HCT116 (cell line): ENCODE data around the gene MALRD1. TPM values are rescaled to one million over a fixed set of nuclear protein-coding genes. Genes with fewer than 3 reads are reported as not detected.

Experiments
- ATAC-seq: fragments of 200-7000 bp; cut with Tn5 transposase; 2 replicates; pipeline ENCODE4 v1.9.1; 2020; ENCODE audit warnings: mild to moderate bottlenecking, moderate library complexity
- BruUV-seq: library from RNA; stranded (reverse); fragments of 400-500 nt; replicated peaks from 2 replicates; lab custom pipeline; 2021; lab: Mats Ljungman, UMichigan
- CTCF ChIA-PET: fragments of 300-600 bp; sonication (Branson Sonifier 250); formaldehyde crosslinking; loops from one replicate; lab custom pipeline; 2021; ENCODE audit warnings: antibody characterized with exemption; lab: Charles Lee
- POLR2A ChIA-PET: fragments of 300-600, 350-600 bp; sonication (Branson Sonifier 250); formaldehyde crosslinking; loops from one replicate; lab custom pipeline; 2021; ENCODE audit warnings: antibody characterized with exemption; lab: Charles Lee
- RAD21 ChIA-PET, 2 experiments: fragments of 300-600 bp; sonication (Branson Sonifier 250); formaldehyde crosslinking; loops; one replicate each; lab custom pipeline; 2023; ENCODE audit warnings: low total read pairs in 2 of 2; ENCODE audit not compliant: uncharacterized antibody in 2 of 2, unreplicated experiment in 2 of 2, low non-redundant PET in 1 of 2; lab: Charles Lee
- DNase-seq: peaks from one replicate; pipeline ENCODE4 v3.0.0-alpha.2; 2010; ENCODE audit warnings: low read depth, low spot score
- H2AFZ ChIP-seq: fragments of 200-600 bp; shearing (Covaris generic), sonication (generic); 2 replicates; pipeline ENCODE4 v1.6.1; 2017; ENCODE audit warnings: low read depth, mixed run types, mixed read lengths, antibody characterized with exemption, low read length; ENCODE audit not compliant: poor library complexity, severe bottlenecking
- H3K27ac ChIP-seq: 2 replicates; pipeline ENCODE4 v1.5.1; 2012; ENCODE audit warnings: low read depth, low read length
- H3K27me3 ChIP-seq: fragments of 200-600 bp; sonication (generic); 2 replicates; pipeline ENCODE4 v1.6.1; 2016; ENCODE audit warnings: mixed run types, low read length, mixed read lengths; ENCODE audit not compliant: insufficient read depth
- H3K36me3 ChIP-seq, 2 experiments: fragments of 200-500 bp in 1 of 2; fragments of 200-600 bp in 1 of 2; sonication (Bioruptor generic) in 1 of 2; sonication (generic) in 1 of 2; 2 replicates each; pipeline versions ENCODE4 v1.5.1 to v1.6.1; 2014 to 2016; ENCODE audit warnings: low read length in 2 of 2, inconsistent platforms in 1 of 2, mixed read lengths in 1 of 2, mixed run types in 1 of 2; ENCODE audit not compliant: insufficient read depth in 2 of 2, control insufficient read depth in 1 of 2
- H3K4me1 ChIP-seq, 2 experiments: fragments of 200-600 bp in 1 of 2; sonication (generic) in 1 of 2; 2 replicates each; pipeline versions ENCODE4 v1.5.1 to v1.6.1; 2012 to 2017; ENCODE audit warnings: low read length in 2 of 2, inconsistent platforms in 1 of 2, mild to moderate bottlenecking in 1 of 2, mixed read lengths in 1 of 2, mixed run types in 1 of 2, moderate library complexity in 1 of 2; ENCODE audit not compliant: insufficient read depth in 2 of 2, control insufficient read depth in 1 of 2
- H3K4me2 ChIP-seq: fragments of 200-600 bp; sonication (generic); 2 replicates; pipeline ENCODE4 v1.6.1; 2017; ENCODE audit warnings: mixed run types, low read length, mixed read lengths
- H3K4me3 ChIP-seq, 2 experiments: fragments of 200-600 bp in 1 of 2; sonication (generic) in 1 of 2; replicated peaks in 1 of 2; 2 replicates each; pipeline ENCODE4 v1.5.1; 2011 to 2016; ENCODE audit warnings: low read length in 2 of 2, control low read depth in 1 of 2, low read depth in 1 of 2, mild to moderate bottlenecking in 1 of 2, mixed read lengths in 1 of 2, mixed run types in 1 of 2
- H3K79me2 ChIP-seq: fragments of 200-600 bp; sonication (generic); 2 replicates; pipeline ENCODE4 v1.6.1; 2017; ENCODE audit warnings: mild to moderate bottlenecking, mixed run types, low read length, moderate library complexity, mixed read lengths; ENCODE audit not compliant: insufficient read depth
- H3K9ac ChIP-seq: fragments of 200-600 bp; sonication (generic); 2 replicates; pipeline ENCODE4 v1.6.1; 2016; ENCODE audit warnings: low read length, mixed read lengths
- H3K9me2 ChIP-seq: fragments of 200-600 bp; sonication (generic), shearing (Covaris generic); 2 replicates; pipeline ENCODE4 v1.6.1; 2017; ENCODE audit warnings: mixed run types, mild to moderate bottlenecking, moderate library complexity; ENCODE audit not compliant: insufficient read depth
- H3K9me3 ChIP-seq, 2 experiments: fragments of 200-500 bp in 1 of 2; fragments of 200-600 bp in 1 of 2; sonication (Bioruptor generic) in 1 of 2; sonication (generic) in 1 of 2; 2 replicates each; pipeline ENCODE4 v1.6.1; 2014 to 2017; ENCODE audit warnings: low read length in 2 of 2, mixed read lengths in 2 of 2, inconsistent platforms in 1 of 2, low read depth in 1 of 2, mild to moderate bottlenecking in 1 of 2, mixed run types in 1 of 2, moderate library complexity in 1 of 2; ENCODE audit not compliant: control insufficient read depth in 1 of 2, insufficient read depth in 1 of 2
- H4K20me1 ChIP-seq: fragments of 200-600 bp; sonication (generic), shearing (Covaris generic); 2 replicates; pipeline ENCODE4 v1.6.1; 2017; ENCODE audit warnings: mixed run types, mild to moderate bottlenecking, moderate library complexity; ENCODE audit not compliant: insufficient read depth
- CBX3 ChIP-seq: IDR thresholded peaks from 2 replicates; pipeline ENCODE4 v1.6.1; 2012; ENCODE audit warnings: low read depth
- CEBPB ChIP-seq: IDR thresholded peaks from 2 replicates; pipeline ENCODE4 v1.6.1; 2012; ENCODE audit warnings: low read depth
- ELF1 ChIP-seq: IDR thresholded peaks from 2 replicates; pipeline ENCODE4 v1.6.1; 2012; ENCODE audit warnings: low read depth, borderline replicate concordance
- JUND ChIP-seq: IDR thresholded peaks from 2 replicates; pipeline ENCODE4 v1.6.1; 2012
- REST ChIP-seq: IDR thresholded peaks from 2 replicates; pipeline ENCODE4 v1.6.1; 2012; ENCODE audit warnings: low read depth
- SP1 ChIP-seq: IDR thresholded peaks from 2 replicates; pipeline ENCODE4 v1.6.1; 2012; ENCODE audit warnings: low read depth
- intact Hi-C: fragments of 100-400 bp; cut with micrococcal nuclease; formaldehyde crosslinking; loops from 2 replicates; pipeline ENCODE4 v1.10.0; 2022
- total RNA-seq: library from RNA; stranded (reverse); gene quantifications from one replicate; pipeline ENCODE4 v1.2.1, GENCODE V29; 2021; ENCODE audit not compliant: unreplicated experiment

MALRD1 gene
- total RNA-seq, 1 experiment from 2014 or later: not detected

GRCh38 chr10:19578571-19578970, 530.0 kb downstream of the MALRD1 start:
- TF ChIP-seq CEBPB (no peak), CBX3 (no peak), JUND (no peak), SP1 (no peak), ELF1 (no peak), REST (no peak)
- TF ChIP-seq, all 23 proteins: peak for 0
- intact Hi-C loops: no loop called here
- no peaks in the 10 kb centered on the region for H3K4me1 ChIP-seq
- H2AFZ ChIP-seq: no peak overlapping the region
- no peak overlapping the region for H3K4me2 ChIP-seq
- ChIA-PET RAD21 (no interaction called here), CTCF (no interaction called here), POLR2A (no interaction called here)
- no peaks in the 10 kb centered on the region for H3K9me2 ChIP-seq
- no peak overlapping the region for H3K9ac ChIP-seq
- H3K79me2 ChIP-seq: no peaks in the 10 kb centered on the region
- H3K27me3 ChIP-seq: no peaks in the 10 kb centered on the region
- H3K27ac ChIP-seq: no peak overlapping the region
- no TSS peak for BruUV-seq
- DNase-seq: no peak
- ATAC-seq: no peak
- H4K20me1 ChIP-seq: no peaks in the 10 kb centered on the region
- H3K4me3 ChIP-seq: no peak overlapping the region
- peaks cover 5 to 9% of the 10 kb centered on the region in 2 experiments; a peak in 2 of 4 replicates for H3K9me3 ChIP-seq
- H3K36me3 ChIP-seq: no peaks in the 10 kb centered on the region
